Psoas muscle (tissue), 8 donors: ENCODE data around the gene RDH12. TPM values are rescaled to one million over a fixed set of nuclear protein-coding genes. Genes with fewer than 3 reads are reported as not detected.
A peak's percentile ranks its signal among the peaks of the same experiment; 100 is the strongest.

Experiments
- ATAC-seq, 4 donors: fragments of 200-7000 bp; cut with Tn5 transposase; one replicate each; pipeline ENCODE4 v1.9.1; 2020; ENCODE audit warnings: moderate library complexity in 3 of 4, mild to moderate bottlenecking in 2 of 4
- DNase-seq, 2 donors: peaks; one replicate each; pipeline ENCODE4 v3.0.0-alpha.2; 2020
- H3K27ac ChIP-seq: fragments of 200-600 bp; one replicate; pipeline ENCODE4 v1.8.0; 2022
- H3K27me3 ChIP-seq, 3 donors: fragments of 200-600 bp in 1 of 3; one replicate each; pipeline versions ENCODE4 v1.6.1 to v1.8.0; 2013 to 2022; ENCODE audit warnings: low read length in 2 of 3, mild to moderate bottlenecking in 2 of 3, moderate library complexity in 1 of 3; ENCODE audit not compliant: insufficient read depth in 3 of 3
- H3K36me3 ChIP-seq, 2 donors: fragments of 200-600 bp in 1 of 2; one replicate each; pipeline versions ENCODE4 v1.6.1 to v1.8.0; 2013 to 2022; ENCODE audit warnings: low read depth in 1 of 2, mild to moderate bottlenecking in 1 of 2, moderate library complexity in 1 of 2; ENCODE audit not compliant: insufficient read depth in 1 of 2
- H3K4me1 ChIP-seq: fragments of 200-600 bp; one replicate; pipeline ENCODE4 v1.8.0; 2022
- H3K4me3 ChIP-seq: fragments of 200-600 bp; one replicate; pipeline ENCODE4 v1.8.0; 2022; ENCODE audit warnings: mild to moderate bottlenecking
- H3K9me3 ChIP-seq: fragments of 200-600 bp; one replicate; pipeline ENCODE4 v1.8.0; 2022
- CTCF ChIP-seq: fragments of 200-600 bp; IDR thresholded peaks from one replicate; pipeline ENCODE4 v1.8.0; 2022; ENCODE audit warnings: antibody characterized with exemption
- whole genome bisulfite sequencing, 3 donors: extraction: QIAGEN DNeasy Blood & Tissue Kit; methylation state at CpG; one replicate each; pipeline versions ENCODE4 v1.1.6 to v1.1.7; 2013; 5-methylcytosine and 5-hydroxymethylcytosine counted together
- intact Hi-C, 2 donors: fragments of 100-400 bp; cut with DNase I; formaldehyde crosslinking; loops; one replicate each; pipeline versions ENCODE4 v1.11.0 to v1.14.2; 2022
- polyA plus RNA-seq, 3 donors: library from polyadenylated mRNA; stranded (reverse); fragments of 200-250 nt; gene quantifications; one replicate each; pipeline ENCODE4 v1.2.3, GENCODE V29; 2013
- total RNA-seq, 4 donors: library from RNA; stranded (reverse); fragmentation: NEBNext Ultra II Directional in 2 of 4; extraction: Animal tissue kit (Norgen Biotek cat#: 25700) in 2 of 4; gene quantifications; one replicate each; pipeline versions ENCODE4 v1.2.1 to v1.2.4, GENCODE V29; 2021 to 2023
- donor health status: healthy with polysubstance abuse.
- donor health status: DM: no; HTN: no; CAD: no; lungs with moderate emphysema.
- donor health status: Bipolar disorder and iron deficiency.
- donor health status: healthy.
- donor health status: DM: yes; HTN: yes; CAD: no.
- donor health status: DM: no; HTN: no; CAD: no.
- donor health status: DM: no; HTN: no; CAD: no.
- donor health status: DM: yes; HTN: yes; CAD: no.

The RDH12 gene
- total and polyA plus RNA-seq, 7 donors, result 0.03 TPM; not detected in 6

- no peak for TF ChIP-seq CTCF
- Histone ChIP-seq H3K4me3 (no peak overlapping the region), H3K9me3 (no peaks in the 10 kb centered on the region), H3K36me3 (no peaks in the 10 kb centered on the region), H3K27me3 (no peaks in the 10 kb centered on the region), H3K27ac (no peak overlapping the region), H3K4me1 (peaks cover 10% of the 10 kb centered on the region)
- DNase-seq (no peak), ATAC-seq (no peak)
- WGBS, 3 donors, result 52 to 68% (median 57%) methylated on average over 21 of the region's 21 CpGs
- intact Hi-C loops, result no loop called here
Observed at GRCh38 chr14:67729072-67729885, 27.6 kb downstream of the RDH12 start.

- Histone ChIP-seq H3K9me3 (no peaks in the 10 kb centered on the region), H3K36me3 (no peaks in the 10 kb centered on the region), H3K27ac (no peak overlapping the region), H3K4me3 (no peak overlapping the region), H3K27me3 (no peaks in the 10 kb centered on the region), H3K4me1 (peaks cover 32% of the 10 kb centered on the region)
- ATAC-seq (peak; percentile 75 to 88 (median 81)), DNase-seq (no peak)
- WGBS, 3 donors, result 23 to 40% (median 30%) methylated on average over 4 of the region's 4 CpGs
- TF ChIP-seq CTCF, result no peak
- intact Hi-C loops, result no loop called here
Observed at GRCh38 chr14:67733616-67734015, 31.9 kb downstream of the RDH12 start.

GRCh38 chr14:67734675-67735074 lies 33.0 kb downstream of the RDH12 start:
- no peaks in the 10 kb centered on the region for H3K36me3 ChIP-seq
- 69 to 76% (median 71%) methylated on average over 3 of the region's 3 CpGs for WGBS, 3 donors
- H3K4me3 ChIP-seq, result no peak overlapping the region
- no peaks in the 10 kb centered on the region for H3K9me3 ChIP-seq
- H3K27me3 ChIP-seq, result no peaks in the 10 kb centered on the region
- intact Hi-C loops, result no loop called here
- H3K4me1 ChIP-seq, result peaks cover 37% of the 10 kb centered on the region
- no peak overlapping the region for H3K27ac ChIP-seq
- DNase-seq, result no peak
- TF ChIP-seq CTCF, result no peak
- no peak for ATAC-seq

- H3K27ac ChIP-seq, result peak overlapping the region; percentile 71
- DNase-seq, result no peak
- H3K9me3 ChIP-seq, result no peaks in the 10 kb centered on the region
- no peaks in the 10 kb centered on the region for H3K27me3 ChIP-seq
- H3K4me3 ChIP-seq, result no peak overlapping the region
- no peaks in the 10 kb centered on the region for H3K36me3 ChIP-seq
- TF ChIP-seq CTCF, result no peak
- intact Hi-C loops, result no loop called here
- peak in 1 of 4 donors; percentile 29 for ATAC-seq
- peaks cover 39% of the 10 kb centered on the region for H3K4me1 ChIP-seq
- 20 to 38% (median 28%) methylated on average over 10 of the region's 10 CpGs for WGBS, 3 donors
Observed at GRCh38 chr14:67735336-67736147, 33.9 kb downstream of the RDH12 start.
